HL-60/S4 treated with phorbol 12-myristate 13-acetate at 8.2 ng/mL for 4 days and 3 days (cell line): ENCODE data around the gene MORN1.

Experiments
- in situ Hi-C: fragments of 300-500 bp; cut with MboI; formaldehyde crosslinking; loops from 2 replicates; pipeline ENCODE4 v1.15.0; 2022; ENCODE audit warnings: low sequenced_read_pairs

The MORN1 gene

DNA sequence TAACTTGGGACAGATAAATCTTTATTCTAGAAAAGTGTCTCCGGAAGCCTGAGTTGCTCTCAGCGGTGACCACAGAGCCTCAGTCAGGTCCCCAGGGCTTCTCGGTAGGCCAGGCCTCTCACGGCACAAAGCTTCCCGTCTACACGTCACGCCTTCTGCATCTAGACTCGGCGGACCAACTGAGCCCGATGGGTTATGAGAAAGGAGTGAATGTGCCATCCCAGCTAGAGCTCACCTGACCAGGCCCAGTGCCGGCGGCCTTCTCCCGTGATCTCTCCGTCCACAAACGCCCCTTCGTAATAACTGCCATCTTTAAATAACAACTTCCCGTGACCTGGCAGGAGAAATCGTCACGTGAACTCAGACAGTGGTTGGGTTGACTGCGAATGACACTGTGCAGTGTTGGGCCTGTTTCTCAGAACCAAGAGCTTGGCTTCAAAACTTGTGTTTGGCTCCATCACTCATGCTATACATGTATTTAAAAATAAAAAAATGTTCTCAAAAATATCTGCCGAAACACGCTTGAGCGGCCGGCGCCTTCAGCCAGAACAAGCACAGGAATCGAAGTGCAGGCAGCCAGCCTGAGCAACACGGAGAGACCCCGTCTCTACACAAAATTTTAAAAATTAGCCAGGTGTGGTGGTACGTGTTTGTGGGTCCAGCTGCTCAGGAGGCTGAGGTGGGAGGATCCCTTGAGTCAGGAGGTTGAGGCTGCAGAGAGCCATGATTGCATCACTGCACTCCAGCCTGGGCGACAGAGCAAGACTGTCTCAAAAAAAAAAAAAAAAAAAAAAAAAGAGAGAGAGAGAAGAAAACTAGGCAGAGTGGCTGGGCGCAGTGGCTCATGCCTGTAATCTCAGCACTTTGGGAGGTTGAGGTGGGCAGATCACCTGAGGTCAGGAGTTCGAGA lies 3.1 kb downstream of the MORN1 start:
- in situ Hi-C loops = no loop called here

- in situ Hi-C loops = no loop called here
These were observed 4.4 kb downstream of the MORN1 start for GRCh38 chr1:2386636-2387611.

GRCh38 chr1:2385606-2386280 lies 5.6 kb downstream of the MORN1 start:
- in situ Hi-C loops = no loop called here

DNA sequence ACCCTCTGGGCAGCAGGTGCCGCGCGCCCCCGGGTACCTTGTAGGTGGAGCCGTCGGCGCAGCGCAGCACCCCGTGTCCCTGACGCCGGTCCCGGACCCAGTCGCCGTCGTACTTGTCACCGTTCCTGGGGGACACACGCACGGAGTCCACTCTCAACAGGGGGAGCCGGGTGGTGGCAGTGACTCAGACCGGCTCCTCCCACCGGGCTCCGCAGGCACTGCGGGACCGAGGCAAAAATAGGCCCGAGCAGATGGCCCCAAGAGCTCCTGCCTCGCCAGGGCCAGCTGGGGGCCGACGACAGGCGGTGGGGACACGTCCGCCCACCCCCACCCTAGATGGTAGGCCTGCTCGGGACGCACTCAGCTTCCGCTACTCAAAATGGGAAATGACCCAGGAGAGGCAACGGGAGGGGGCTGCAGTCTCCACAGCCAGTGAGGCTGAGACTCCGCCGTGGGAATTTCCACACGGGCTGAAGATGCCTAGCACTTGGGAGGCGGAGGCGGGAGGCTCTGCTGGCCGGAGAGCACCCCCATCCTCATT lies 6.3 kb downstream of the MORN1 start:
- in situ Hi-C loops = no loop called here

DNA sequence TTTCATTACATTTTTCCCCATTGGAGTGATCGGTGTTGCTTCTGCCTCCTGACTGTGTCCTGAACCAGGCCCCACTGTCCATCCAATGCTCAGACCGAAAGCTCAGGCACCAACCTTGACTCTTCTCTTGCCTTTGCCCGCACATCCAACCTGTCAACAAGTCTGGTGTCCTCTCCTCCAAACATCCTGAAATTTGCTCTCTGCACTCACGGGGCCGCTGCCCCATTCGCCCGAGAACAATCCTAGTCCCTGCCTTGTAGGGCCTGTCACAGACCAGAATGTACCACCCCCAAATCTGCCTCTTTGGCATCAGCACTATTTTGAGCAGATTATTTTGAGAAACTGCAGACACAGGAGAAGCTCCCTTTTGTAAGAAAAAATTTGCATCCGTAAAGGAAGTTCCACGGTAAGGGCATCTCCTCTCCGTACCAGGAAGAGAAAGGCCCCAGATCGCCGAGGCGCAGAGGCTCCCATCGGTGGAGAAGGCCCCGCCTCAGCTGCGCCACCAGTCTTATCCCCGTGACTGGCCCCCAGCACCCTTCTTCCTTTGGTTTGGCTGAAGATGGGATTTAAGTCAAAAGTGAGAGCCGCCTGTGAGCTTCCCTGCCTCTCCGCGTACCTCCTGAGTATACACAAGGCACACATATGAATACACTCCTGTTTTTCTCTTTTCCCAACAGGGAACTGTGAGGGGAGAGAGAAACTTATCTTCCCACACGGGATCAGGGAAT lies 7.1 kb downstream of the MORN1 start:
- in situ Hi-C loops = no loop called here

GRCh38 chr1:2383576-2383975 lies 7.8 kb downstream of the MORN1 start:
- in situ Hi-C loops = no loop called here

DNA sequence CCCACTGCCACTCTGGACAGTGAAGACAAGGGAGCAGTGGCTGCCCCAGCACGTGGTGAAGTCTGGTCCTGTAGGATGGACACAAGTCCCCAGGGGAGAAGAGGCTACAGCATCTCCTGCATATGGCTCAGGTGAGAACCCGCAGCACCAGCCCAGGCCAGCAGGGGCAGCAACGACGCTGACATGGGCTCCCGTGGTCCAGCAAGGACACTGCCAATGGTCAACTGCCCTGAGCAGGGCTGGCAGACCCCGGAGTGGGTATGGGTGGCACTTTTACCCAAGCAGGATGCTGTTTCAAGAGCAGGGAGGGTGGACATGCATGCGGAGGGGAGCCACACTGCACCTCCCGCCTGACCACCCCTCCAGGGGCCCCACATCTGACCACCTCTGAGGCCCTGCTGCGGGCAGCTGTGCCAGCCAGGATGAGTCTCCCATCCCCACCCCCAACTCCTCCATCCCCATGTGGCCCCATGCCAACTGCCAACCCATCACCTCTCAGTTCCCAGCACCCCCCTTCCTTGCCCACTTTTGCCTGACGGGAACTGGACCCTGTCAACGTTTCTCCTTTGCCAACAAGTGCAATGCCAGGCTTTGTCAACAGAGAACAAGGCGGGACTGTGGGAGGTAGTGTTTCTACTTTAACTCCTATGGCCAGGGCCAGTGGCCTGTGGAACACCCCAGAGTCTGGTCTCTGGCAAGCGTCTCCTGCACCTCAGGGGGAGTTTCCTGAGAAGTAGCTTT lies 8.6 kb downstream of the MORN1 start:
- in situ Hi-C loops = no loop called here

DNA sequence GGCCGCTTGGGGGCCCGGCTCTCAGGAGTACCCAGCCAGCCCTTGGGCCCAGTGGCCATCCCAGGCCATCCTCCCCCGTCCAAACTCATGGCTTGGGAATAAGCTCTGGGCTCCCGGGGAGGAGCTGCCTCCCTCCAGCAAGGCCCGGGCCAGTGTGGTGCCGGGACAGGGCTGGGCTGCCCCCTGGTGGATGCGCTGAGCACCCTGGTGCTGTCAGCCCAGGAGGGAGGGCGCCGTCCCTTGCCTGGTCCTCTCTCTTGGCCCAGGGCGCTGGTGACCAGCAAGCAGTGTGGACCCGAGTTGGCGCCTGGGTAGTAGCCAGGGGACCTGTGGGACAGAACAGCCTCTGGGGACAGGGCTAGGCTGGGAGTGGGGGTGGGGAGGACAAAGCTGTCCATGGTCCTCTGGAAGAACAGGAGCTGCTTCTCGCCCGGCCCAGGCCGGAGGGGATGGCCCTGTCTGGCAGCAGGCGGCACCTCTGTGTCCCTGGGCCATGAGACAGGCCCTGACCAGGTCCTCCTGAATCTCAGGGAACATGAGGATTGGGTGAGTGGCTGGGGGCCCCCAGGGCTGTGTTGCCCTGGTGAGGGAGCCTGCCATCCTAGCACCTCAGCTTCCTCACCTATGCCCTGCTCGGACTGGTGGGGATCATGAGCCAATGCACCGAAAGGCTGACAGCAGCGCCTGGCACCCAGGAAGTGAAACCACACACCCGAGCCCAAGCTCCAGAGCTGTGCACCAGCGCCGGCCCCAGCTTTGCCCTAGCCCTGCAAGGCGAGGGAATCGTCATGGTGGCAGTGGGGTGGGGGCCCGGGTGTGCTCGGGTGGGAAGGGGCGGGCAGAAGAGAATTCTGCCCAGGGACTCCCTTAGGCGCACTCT lies 9.4 kb downstream of the MORN1 start:
- in situ Hi-C loops = no loop called here

GRCh38 chr1:2380816-2381591 lies 10.3 kb downstream of the MORN1 start:
- in situ Hi-C loops = no loop called here

- in situ Hi-C loops = loop anchor here (10.0 kb wide), 1 partner anchor 185 kb away; the partner anchor contains the start of gene FAAP20
These were observed 11.5 kb downstream of the MORN1 start for GRCh38 chr1:2379733-2380404.

- in situ Hi-C loops = loop anchor here (10.0 kb wide), 1 partner anchor 184 kb away; the partner anchor contains the start of gene FAAP20
These were observed 12.2 kb downstream of the MORN1 start for GRCh38 chr1:2378956-2379732.

GRCh38 chr1:2378441-2378851 lies 12.9 kb downstream of the MORN1 start:
- in situ Hi-C loops = loop anchor here (10.0 kb wide), 1 partner anchor 184 kb away; the partner anchor contains the start of gene FAAP20

GRCh38 chr1:2377751-2378440 lies 13.5 kb downstream of the MORN1 start:
- in situ Hi-C loops = loop anchor here (10.0 kb wide), 1 partner anchor 183 kb away; the partner anchor contains the start of gene FAAP20

GRCh38 chr1:2376931-2377672 lies 14.3 kb downstream of the MORN1 start:
- in situ Hi-C loops = loop anchor here (10.0 kb wide), 1 partner anchor 182 kb away; the partner anchor contains the start of gene FAAP20
